Stimulated activated CD4-positive, alpha-beta T cell treated with anti-CD3 and anti-CD28 coated beads, Interleukin-4, amount 100 ng/mL, for 48 hours (primary cell): ENCODE data around the gene TGFA.

ENCODE experiments used
- DNase-seq, 2 donors: peaks; one replicate each; pipeline ENCODE4 v3.0.0-alpha.2; 2020; ENCODE audit warnings: low read depth in 2 of 2

TGFA gene

DNA sequence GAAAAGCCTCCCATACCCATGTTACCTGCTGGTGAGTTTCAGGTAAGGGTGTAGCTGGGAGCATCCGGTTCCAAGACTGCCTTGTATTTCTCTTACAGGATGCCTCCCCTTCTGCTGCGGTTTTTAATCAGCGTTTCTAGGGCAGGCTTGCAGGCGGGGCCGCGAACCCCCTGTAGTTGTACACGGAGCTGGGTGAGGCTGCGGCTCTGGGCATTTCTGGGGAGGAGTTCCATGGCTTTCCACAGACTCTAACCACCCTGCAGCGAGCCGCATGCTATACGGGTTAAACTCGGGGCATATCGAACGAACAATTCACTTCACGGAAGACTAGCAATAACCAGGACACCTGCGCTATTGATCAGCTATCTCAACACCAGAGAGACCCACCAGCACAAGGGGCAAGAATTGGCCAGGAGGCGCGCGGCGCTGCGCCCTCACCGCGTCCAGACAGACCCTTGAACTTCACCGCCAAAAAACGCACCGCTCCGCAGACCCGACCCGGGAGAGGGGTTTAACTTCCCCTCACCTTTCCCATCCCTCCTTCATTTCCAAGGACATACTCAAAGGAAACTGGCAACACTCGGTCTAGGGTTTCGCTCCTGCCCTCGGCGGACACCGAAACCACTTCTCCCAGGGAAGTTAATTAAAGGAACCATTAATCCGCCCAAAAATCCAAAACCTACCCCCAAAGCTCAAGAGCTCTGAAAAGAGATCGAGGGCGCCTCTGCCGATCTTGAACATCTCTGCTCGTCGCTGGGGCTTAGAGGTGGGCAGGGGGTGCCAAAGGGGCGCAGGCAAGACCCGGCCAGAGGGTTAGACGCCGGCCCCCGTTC is 909 bp downstream of the TGFA start:
- peak in 1 of 2 donors; percentile 2 for DNase-seq

DNA sequence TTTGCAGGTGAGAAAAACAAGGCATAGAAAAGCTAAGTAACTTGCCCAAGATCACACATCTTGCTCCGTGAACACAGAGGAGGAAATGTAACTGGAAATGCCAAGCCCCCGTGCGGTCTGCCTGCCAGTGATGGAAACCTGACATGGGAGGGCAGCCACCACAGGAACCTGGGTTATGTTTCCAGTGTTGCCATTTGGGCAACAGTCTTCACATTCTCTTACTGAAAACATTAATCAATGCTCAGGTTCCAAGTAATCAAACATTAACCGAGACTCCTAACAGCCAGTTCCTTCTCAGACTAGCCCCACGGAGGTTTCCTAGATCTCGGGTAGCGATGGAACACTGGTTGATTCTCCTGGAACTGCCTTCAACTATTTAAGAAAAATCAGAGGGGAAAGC is 2.5 kb downstream of the TGFA start:
- no peak for DNase-seq

DNA sequence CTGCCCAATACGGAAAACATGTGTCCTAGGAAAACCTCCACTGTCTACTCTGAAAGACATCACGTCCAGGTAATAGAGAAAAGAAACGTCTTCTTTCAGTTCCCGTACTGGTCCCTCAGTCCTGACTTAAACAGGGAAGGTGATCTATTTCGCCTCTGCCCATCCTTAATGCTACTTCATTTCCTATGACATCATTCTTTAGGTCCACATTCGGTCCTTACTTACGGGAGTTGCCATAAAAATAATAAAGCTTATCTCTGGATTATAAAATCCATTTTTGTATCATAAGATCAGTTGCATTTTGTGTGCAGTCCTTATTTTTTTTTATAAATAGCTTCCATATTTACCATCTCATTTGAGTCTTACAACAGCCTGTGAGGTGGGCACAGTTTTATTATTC is 3.7 kb downstream of the TGFA start:
- no peak for DNase-seq

DNA sequence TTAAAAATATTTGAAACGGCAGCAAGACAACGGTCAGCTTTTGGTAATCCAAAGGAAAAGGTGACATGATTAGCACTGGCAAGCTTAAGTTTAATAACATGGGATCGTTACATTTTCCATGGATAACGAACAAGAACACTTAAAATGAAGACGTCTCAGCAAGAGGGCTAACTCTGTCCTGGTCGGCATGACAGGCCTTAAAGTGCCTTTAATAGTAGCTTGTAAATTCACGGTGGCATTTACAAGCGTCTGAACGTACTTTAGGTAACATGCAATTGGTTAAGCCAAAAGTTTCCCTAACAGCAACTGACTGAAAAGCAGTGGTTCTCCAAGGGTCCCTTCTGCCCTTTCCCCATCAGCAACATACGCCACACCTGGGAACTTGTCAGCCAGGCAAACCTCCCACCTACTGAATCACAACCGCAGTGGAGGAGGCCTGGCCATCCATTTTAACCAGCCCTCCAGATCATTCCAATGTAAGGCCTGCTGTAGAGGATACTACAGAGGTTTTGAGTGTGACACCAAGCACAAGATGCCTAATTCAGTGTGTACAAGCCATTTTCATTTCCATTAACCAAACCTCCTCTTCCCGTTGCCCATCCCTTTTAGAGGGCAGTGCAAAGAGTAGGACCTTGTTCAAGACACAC is 4.4 kb downstream of the TGFA start:
- DNase-seq: no peak

DNA sequence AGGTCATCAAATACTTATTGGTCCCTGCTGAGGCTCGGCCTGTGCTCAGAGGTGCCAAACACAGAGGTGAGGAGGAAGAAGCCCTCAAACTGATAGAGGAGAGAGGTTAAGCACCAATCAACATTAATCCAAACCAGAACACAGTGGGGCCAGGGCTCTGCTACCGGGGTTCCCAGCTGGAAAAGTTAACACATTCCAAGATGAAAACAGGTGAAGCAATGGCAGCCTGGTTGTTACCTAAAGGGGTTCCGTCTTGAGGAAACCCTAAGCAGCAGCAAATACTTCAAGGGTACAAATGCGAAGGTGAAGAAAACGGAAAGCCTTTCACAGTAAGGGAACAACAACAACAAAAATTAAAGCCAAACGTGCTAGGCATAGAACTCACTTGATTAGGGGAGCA is 5.4 kb downstream of the TGFA start:
- no peak for DNase-seq

DNA sequence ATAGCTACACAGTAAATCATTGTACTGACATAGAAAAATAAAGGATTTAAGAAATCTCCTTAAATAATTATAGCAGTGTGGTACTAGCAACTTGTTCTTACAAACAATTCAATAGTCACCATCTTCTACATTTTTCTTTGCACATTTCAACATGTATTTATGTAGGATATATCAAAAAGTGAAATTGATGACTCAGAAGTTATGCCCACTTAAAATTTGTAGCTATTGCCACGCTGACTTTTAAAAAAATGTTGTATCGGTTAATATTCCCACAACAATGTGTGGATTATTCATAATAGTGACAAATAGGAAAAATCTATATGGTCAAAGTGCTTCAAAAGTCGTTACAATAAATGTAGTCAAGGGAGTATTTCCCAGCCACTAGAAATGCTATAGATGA is 6.7 kb downstream of the TGFA start:
- DNase-seq: no peak

DNA sequence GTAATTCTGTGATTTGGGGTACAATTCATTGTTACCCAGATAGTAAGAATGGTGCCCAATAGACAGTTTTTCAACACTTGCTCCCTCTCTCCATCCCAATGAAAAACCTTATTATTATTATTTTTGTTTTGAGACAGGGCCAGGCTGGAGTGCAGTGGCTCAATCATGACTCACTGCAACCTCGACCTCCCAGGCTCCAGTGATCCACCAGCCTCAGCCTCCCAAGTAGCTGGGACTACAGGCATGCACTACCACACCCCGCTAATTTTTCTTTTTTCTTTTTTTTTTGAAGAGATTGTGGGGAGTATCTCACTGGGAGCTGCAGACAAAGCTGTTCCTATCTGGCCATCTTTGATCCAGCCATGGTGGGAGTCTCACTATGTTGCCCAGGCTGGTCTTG is 7.2 kb downstream of the TGFA start:
- DNase-seq: no peak

DNA sequence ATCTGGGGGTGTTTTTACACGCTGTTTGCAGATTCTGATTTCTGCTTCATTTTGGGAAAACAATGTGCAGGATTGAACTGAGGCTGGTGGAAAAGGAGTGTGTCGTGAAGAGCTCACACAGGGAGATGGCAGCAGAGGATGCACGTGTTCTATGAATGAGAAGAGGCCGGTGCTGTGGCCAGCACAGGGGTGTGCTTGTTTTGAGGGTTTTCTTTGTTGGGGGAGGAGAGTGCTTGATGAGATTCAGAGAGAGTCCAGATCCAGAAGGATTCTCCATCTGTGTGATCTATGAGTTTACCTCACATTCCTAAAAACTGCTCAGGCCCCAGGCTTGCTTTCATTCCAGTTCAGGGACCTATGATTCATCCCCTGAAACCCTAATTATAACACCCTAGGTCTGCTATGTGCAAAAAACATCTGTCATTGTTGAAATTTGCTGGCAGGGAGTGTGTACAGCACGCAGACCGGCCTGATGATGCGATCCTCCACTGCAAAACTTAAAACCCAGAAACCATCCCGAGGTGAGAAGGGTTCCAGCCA is 12.1 kb downstream of the TGFA start:
- DNase-seq: no peak

DNA sequence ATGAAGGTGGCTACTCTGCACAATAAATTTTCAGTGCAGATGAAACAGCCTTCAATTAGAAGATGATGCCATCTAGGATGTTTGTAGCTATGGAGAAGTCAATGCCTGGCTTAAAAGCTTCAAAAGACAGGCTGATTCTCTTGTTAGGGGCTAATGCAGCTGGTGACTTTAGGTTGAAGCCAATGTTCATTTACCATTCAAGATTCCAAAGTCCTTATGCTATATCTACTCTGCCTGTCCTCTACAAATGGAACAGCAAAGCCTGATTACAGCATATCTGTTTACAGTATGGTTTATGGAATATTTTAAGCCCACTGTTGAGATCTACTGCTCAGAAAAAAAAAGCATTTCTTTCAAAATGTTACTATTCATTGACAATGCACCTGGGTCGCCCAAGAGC is 15.8 kb downstream of the TGFA start:
- DNase-seq: no peak

DNA sequence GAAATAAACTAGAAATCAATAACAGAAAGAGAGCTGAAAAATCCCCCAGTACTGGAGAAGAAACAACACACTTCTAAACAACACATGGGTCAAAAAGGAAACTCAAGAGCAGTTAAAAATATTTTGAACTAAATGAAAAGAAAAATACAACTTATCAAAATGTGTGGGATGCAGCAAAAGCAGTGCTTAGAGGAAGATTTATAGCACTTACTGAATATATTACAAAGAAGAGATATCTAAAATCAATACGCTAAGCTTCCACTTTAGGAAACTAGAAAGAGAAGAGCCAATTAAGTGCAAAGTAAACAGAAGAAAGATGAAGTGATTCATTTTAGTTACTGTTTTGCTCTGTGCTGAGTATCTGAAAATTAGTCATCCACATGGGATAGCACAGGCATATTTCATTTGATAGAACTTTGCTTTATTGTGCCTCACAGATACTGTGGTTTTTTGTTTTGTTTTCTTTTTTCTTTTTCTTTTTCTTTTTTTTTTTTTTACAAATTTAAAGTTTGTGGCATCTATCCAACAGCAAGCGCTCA is 17.0 kb downstream of the TGFA start:
- no peak for DNase-seq

DNA sequence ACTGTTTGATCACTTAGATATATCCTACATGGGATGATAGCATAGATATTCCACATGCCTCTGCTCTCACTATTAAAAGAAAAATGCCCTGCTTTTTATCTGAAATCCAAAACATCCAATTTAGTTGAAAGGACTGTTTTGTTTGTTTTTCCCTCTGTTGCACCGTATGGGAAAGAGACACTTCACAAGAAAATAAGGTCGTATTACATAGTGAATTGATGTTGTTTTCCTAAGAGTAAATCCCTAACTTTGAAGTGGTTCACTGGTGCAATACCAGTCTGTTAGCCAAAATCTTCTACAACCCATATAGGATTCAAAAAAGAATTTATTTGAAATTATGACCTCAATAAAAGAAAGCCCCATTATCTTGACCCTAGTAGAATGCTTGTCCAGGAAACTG is 18.1 kb downstream of the TGFA start:
- no peak for DNase-seq

DNA sequence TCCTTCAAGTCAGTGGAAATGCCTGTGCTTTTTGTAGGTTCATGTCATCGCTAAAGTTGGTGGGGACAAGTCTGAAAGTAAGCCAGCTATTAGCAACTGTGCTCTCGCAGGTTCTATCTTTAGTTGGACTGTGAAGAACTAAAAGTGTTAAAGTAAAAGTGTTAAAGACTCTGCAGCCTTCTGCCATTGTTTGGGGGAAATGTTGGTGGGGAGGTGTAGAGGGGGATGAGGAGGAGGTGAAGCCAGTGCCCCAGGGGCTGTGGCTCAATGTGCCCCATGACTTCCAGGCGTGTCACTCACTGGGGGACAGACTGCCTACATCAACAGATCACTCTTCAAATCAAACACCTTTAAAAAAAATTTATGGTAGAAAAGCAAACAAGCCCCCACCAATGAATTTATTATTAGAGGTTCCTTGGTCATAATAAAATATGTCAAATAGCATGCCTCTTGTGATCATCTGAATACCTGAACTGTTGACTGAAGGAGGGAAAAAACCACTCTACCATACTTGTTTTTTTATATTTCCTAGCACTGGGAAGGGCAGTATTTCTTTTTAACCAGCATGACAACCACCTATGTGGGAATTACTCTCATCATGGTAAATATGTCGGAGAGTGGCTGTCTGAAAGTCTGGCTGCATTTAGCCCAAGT is 19.3 kb downstream of the TGFA start:
- DNase-seq: no peak

DNA sequence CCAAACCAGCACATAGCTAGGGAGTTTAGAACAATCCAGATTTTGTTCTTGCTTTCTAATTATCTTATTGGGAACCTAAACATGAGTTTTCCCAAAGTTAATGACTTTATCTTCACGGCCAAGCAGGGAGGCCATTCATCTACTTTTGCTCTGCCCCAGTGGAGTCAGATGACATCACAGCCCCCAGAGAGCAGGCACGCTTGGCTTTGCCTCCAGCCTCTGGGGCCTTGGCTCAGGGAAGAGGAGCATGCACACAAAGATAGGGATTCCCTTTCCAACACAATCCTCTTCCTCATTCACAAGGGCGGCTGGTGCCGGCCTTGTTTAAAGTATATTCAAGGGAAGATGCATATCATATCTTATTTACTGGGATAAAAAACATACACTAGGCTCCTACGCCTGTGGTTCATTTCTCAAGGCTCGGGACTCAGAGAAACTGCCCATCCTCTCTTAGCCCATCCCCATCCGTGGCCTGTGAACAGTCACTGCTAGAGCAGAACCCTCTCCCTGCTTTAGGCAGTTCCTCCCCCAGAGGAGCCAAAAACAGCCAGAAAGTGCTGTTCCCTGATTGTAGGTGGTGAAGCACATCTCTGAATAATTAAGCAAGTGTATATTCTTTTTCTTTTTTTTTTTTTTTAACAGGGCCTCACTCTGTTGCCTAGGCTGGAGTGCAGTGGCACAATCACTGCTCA is 21.2 kb downstream of the TGFA start:
- no peak for DNase-seq

DNA sequence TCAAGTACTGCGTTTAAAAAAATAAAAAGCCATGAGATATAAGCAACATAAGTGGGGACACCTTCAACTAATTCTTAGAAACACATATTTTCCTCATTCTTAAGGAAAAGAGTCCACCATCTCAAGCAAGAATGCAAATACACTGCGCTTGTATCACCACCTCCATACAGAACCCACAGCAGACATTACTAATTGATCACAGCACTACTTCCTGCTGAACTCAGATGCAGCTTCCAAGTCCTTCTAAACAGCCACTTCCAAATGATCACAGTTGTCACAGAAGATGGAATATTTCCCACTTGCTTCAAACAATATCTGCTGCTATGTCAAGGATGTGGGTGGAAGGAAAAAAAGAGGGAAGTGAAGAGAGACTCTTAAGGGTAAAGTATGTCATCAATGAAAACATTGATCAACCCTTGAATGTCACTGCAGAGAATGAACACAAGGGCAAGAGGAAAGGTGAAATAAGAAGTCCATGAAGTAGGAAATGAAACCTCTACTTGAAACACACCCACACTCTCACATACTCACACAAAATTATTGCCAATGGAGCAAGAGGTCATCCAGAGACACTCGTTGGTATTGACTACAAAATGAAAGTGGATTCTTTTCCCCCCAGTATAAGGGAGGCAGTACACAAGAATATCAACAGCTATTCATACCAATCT is 22.1 kb downstream of the TGFA start:
- no peak for DNase-seq

DNA sequence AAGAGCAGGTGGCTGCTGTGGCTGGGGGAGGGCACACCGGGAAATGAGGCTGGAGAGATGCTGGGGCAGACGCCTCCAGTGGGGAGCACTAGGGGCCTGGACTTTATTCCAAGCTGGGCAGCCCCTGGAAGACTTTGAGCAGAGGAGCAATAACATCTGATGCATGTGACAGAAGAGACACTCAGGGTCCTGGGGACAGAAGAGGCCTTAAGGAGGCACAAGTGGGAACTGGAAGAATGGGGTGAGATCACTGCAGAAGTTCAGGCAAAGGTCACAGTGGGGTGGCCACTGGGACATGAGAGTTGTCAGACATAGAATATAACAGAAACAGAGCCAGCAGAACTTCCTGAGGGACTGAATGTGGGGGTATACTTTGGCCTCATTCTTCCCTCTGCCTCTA is 24.0 kb downstream of the TGFA start:
- no peak for DNase-seq

DNA sequence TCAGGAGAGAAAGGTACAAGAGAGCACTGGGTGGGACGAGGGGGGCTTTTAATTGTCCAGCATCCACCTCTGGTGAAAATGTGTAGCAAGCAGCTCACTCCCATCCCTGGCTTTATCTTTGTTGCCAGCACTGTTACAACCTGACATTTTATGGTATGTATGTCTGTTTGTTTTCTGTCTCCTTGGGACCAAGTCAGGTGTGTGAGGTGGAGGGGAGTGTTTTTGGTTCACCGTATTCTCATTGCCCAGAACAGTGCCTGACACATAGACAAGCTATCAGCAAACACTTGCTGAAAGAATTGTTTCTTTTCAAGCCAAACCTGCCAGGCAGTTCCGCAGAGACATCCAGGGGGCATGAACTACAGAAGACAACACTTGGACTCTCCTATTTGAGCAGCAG is 24.7 kb downstream of the TGFA start:
- no peak for DNase-seq

DNA sequence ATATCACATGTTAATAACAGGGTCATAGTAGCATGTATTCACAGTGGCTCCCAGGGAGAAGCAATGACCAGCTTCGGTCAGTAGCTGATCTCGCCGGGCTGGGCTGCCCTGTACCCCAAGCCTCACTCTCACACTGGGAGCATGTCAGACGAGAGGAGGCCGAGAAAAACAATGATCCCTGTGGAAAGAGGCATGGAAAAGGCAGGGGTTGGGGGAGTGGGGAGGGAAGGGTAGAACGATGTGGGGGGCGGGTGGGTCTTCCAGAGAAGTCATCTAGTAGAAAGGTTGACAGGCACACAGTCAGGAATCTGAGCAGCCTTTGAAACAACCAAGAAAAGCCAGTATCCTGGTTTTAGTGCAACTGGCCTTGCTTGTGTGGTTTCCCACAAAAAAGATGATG is 25.4 kb downstream of the TGFA start:
- DNase-seq: no peak

DNA sequence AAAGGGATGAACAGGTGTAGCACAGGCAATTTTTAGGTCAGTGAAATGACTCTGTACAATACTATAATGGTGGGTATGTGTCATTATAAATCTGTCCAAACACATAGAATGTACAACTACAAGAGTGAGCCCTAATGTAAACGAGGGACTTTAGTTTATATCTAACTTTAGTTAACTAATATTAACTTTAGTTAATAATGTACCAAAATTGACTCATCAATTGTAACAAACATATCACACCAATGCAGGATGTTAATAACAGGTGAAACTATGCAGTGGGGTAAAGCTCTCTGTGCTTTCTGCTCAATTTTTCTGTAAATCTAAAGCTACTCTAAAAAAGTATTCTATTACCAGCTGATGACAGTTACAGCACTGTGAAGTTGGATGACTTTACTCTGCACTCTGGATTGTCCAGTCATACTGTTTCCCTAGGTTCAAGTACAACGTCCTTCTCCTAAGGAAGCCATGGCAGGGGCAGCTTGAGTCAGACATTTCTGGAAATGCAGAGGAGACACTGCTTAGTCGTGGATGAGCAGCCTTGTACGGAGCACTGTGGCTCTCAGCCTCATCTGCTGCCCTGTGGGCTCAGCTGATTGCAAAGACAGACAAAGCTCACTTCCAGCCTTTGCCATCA is 26.1 kb downstream of the TGFA start:
- DNase-seq: no peak

DNA sequence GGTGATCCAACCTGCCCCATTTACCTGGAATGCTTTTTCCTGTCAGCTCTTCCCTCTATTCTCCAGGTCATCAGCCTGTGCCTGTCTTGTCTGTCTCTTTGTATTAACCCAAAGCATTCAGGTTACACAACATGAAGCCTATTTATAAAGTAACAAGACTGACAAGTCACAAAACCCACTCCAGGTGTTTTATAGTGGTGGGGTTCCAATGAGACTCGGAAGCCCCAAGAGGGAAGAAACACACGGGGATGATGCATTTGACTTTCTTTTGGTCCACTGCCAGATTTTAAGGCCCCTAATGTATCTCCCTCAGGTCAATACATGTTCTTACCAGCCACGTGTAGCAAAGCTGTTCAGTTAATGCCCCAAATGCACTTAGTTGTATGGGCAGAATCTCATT is 27.5 kb downstream of the TGFA start:
- no peak for DNase-seq

DNA sequence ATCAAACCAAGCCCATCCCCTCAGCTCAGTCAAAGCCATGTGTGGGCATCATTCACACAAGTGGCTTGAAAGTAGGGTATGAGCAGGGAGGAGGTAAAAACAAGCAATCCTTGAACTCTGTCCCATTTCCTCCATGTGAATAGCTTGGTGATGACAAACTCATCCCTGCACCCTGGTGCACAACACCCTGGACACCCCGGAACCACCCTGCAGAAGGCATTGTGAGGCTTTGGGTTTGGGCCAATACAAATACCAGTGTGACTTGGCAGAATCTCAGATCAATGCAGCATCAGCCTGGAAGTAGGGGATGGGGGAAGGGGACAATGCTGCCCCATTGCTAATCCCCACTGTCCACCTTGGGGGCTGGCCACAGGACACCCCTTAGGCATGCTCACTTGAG is 28.6 kb downstream of the TGFA start:
- no peak for DNase-seq
